GM11168 (cell line): ENCODE measurements around the gene TCP11L2.

Source experiments
- in situ Hi-C: fragments of 300-500 bp; cut with MboI; formaldehyde crosslinking; loops from one replicate; pipeline ENCODE4 v1.12.0; 2022; ENCODE audit warnings: low sequenced_read_pairs; ENCODE audit not compliant: unreplicated experiment

TCP11L2 gene

GRCh38 chr12:106333756-106334155 lies 31.2 kb downstream of the TCP11L2 start:
- in situ Hi-C loops, result no loop called here

- in situ Hi-C loops, result no loop called here
Observed at GRCh38 chr12:106341086-106341877, 38.7 kb downstream of the TCP11L2 start.

- in situ Hi-C loops, result no loop called here
Observed at GRCh38 chr12:106342397-106343213, 40.1 kb downstream of the TCP11L2 start.

GRCh38 chr12:106343214-106343528 lies 40.6 kb downstream of the TCP11L2 start:
- in situ Hi-C loops, result no loop called here

GRCh38 chr12:106344131-106344530 lies 41.6 kb downstream of the TCP11L2 start:
- in situ Hi-C loops, result no loop called here

- in situ Hi-C loops, result no loop called here
Observed at GRCh38 chr12:106345746-106346145, 43.2 kb downstream of the TCP11L2 start.

GRCh38 chr12:106348411-106348810 lies 45.9 kb downstream of the TCP11L2 start:
- in situ Hi-C loops, result no loop called here

GRCh38 chr12:106353175-106353574 lies 50.6 kb downstream of the TCP11L2 start:
- in situ Hi-C loops, result no loop called here

- in situ Hi-C loops, result no loop called here
Observed at GRCh38 chr12:106357549-106358395, 55.2 kb downstream of the TCP11L2 start, which contains the start of gene POLR3B. POLR3B (plus strand) TSS chr12:106357748; CDS start chr12:106357880, 132 bp downstream.

- in situ Hi-C loops, result no loop called here
Observed at GRCh38 chr12:106358396-106359241, 56.1 kb downstream of the TCP11L2 start.

- in situ Hi-C loops, result no loop called here
Observed at GRCh38 chr12:106359646-106360399, 57.3 kb downstream of the TCP11L2 start.

- in situ Hi-C loops, result no loop called here
Observed at GRCh38 chr12:106360400-106360994, 58.0 kb downstream of the TCP11L2 start.

GRCh38 chr12:106362971-106363370 lies 60.4 kb downstream of the TCP11L2 start:
- in situ Hi-C loops, result no loop called here

GRCh38 chr12:106364261-106364660 lies 61.7 kb downstream of the TCP11L2 start:
- in situ Hi-C loops, result no loop called here

GRCh38 chr12:106369624-106370346 lies 67.3 kb downstream of the TCP11L2 start:
- in situ Hi-C loops, result no loop called here

GRCh38 chr12:106378788-106379187 lies 76.3 kb downstream of the TCP11L2 start:
- in situ Hi-C loops, result loop anchor here (25.0 kb wide), 1 partner anchor 709 kb away; the partner anchor contains the start of gene CRY1

GRCh38 chr12:106380954-106381353 lies 78.4 kb downstream of the TCP11L2 start:
- in situ Hi-C loops, result loop anchor here (25.0 kb wide), 1 partner anchor 706 kb away; the partner anchor contains the start of gene CRY1

- in situ Hi-C loops, result loop anchor here (25.0 kb wide), 1 partner anchor 705 kb away; the partner anchor contains the start of gene CRY1
Observed at GRCh38 chr12:106381866-106382265, 79.3 kb downstream of the TCP11L2 start.
